ENCODE results near the gene BMP8B. TPM values are rescaled to one million over a fixed set of nuclear protein-coding genes. Genes with fewer than 3 reads are reported as not detected.

Gene BMP8B
- total RNA-seq, 1 donor = 0.31 TPM

GRCh38 chr1:39737546-39738169 lies 51.0 kb downstream of the BMP8B start:
- Histone ChIP-seq H3K4me3 (ENCODE audit: low read length) (no peak overlapping the region), H3K27me3 (ENCODE audit: insufficient read depth, low read length) (peaks cover 18% of the 10 kb centered on the region), H3K4me1 (ENCODE audit: insufficient read depth, low read length) (peaks cover 18% of the 10 kb centered on the region), H3K9me3 (ENCODE audit: low read depth, low read length) (no peaks in the 10 kb centered on the region)

GRCh38 chr1:39735731-39736130 lies 52.9 kb downstream of the BMP8B start:
- H3K4me3 ChIP-seq (ENCODE audit: low read length) = no peak overlapping the region
- no peaks in the 10 kb centered on the region for H3K9me3 ChIP-seq (ENCODE audit: low read depth, low read length)
- peaks cover 23% of the 10 kb centered on the region for H3K27me3 ChIP-seq (ENCODE audit: insufficient read depth, low read length)
- peaks cover 18% of the 10 kb centered on the region for H3K4me1 ChIP-seq (ENCODE audit: insufficient read depth, low read length)

- Histone ChIP-seq H3K9me3 (ENCODE audit: low read depth, low read length) (no peaks in the 10 kb centered on the region), H3K4me3 (ENCODE audit: low read length) (no peak overlapping the region), H3K27me3 (ENCODE audit: insufficient read depth, low read length) (peaks cover 44% of the 10 kb centered on the region), H3K4me1 (ENCODE audit: insufficient read depth, low read length) (peaks cover 2% of the 10 kb centered on the region)
Observed at GRCh38 chr1:39733161-39733560, 55.5 kb downstream of the BMP8B start.

GRCh38 chr1:39732730-39733129 lies 55.9 kb downstream of the BMP8B start:
- peaks cover 48% of the 10 kb centered on the region for H3K27me3 ChIP-seq (ENCODE audit: insufficient read depth, low read length)
- H3K4me1 ChIP-seq (ENCODE audit: insufficient read depth, low read length) = no peaks in the 10 kb centered on the region
- no peaks in the 10 kb centered on the region for H3K9me3 ChIP-seq (ENCODE audit: low read depth, low read length)
- H3K4me3 ChIP-seq (ENCODE audit: low read length) = no peak overlapping the region

- H3K27me3 ChIP-seq (ENCODE audit: insufficient read depth, low read length) = peaks cover 73% of the 10 kb centered on the region
- H3K4me3 ChIP-seq (ENCODE audit: low read length) = no peak overlapping the region
- H3K9me3 ChIP-seq (ENCODE audit: low read depth, low read length) = no peaks in the 10 kb centered on the region
- no peaks in the 10 kb centered on the region for H3K4me1 ChIP-seq (ENCODE audit: insufficient read depth, low read length)
Observed at GRCh38 chr1:39729842-39730241, 58.8 kb downstream of the BMP8B start.

GRCh38 chr1:39729030-39729429 lies 59.6 kb downstream of the BMP8B start:
- Histone ChIP-seq H3K9me3 (ENCODE audit: low read depth, low read length) (no peaks in the 10 kb centered on the region), H3K4me3 (ENCODE audit: low read length) (no peak overlapping the region), H3K27me3 (ENCODE audit: insufficient read depth, low read length) (peaks cover 75% of the 10 kb centered on the region)

GRCh38 chr1:39727932-39728317 lies 60.7 kb downstream of the BMP8B start:
- no peaks in the 10 kb centered on the region for H3K4me1 ChIP-seq (ENCODE audit: insufficient read depth, low read length)
- H3K9me3 ChIP-seq (ENCODE audit: low read depth, low read length) = no peaks in the 10 kb centered on the region
- peaks cover 71% of the 10 kb centered on the region for H3K27me3 ChIP-seq (ENCODE audit: insufficient read depth, low read length)
- H3K4me3 ChIP-seq (ENCODE audit: low read length) = no peak overlapping the region

More at GRCh38 chr1:39729030-39729429, 59.6 kb downstream of the BMP8B start:
- H3K4me1 ChIP-seq (ENCODE audit: insufficient read depth, low read length) = no peaks in the 10 kb centered on the region

- Histone ChIP-seq H3K9me3 (ENCODE audit: low read depth, low read length) (no peaks in the 10 kb centered on the region), H3K4me1 (ENCODE audit: insufficient read depth, low read length) (no peaks in the 10 kb centered on the region), H3K27me3 (ENCODE audit: insufficient read depth, low read length) (peaks cover 70% of the 10 kb centered on the region), H3K4me3 (ENCODE audit: low read length) (no peak overlapping the region)
Observed at GRCh38 chr1:39727221-39727931, 61.3 kb downstream of the BMP8B start.

- Histone ChIP-seq H3K4me1 (ENCODE audit: insufficient read depth, low read length) (no peaks in the 10 kb centered on the region), H3K4me3 (ENCODE audit: low read length) (no peak overlapping the region), H3K27me3 (ENCODE audit: insufficient read depth, low read length) (peaks cover 76% of the 10 kb centered on the region), H3K9me3 (ENCODE audit: low read depth, low read length) (no peaks in the 10 kb centered on the region)
Observed at GRCh38 chr1:39726600-39726999, 62.1 kb downstream of the BMP8B start.

GRCh38 chr1:39722495-39722894 lies 66.2 kb downstream of the BMP8B start:
- Histone ChIP-seq H3K27me3 (ENCODE audit: insufficient read depth, low read length) (peaks cover 58% of the 10 kb centered on the region), H3K4me3 (ENCODE audit: low read length) (no peak overlapping the region), H3K4me1 (ENCODE audit: insufficient read depth, low read length) (no peaks in the 10 kb centered on the region), H3K9me3 (ENCODE audit: low read depth, low read length) (no peaks in the 10 kb centered on the region)

GRCh38 chr1:39721664-39722063 lies 67.0 kb downstream of the BMP8B start:
- peaks cover 55% of the 10 kb centered on the region for H3K27me3 ChIP-seq (ENCODE audit: insufficient read depth, low read length)
- H3K9me3 ChIP-seq (ENCODE audit: low read depth, low read length) = no peaks in the 10 kb centered on the region
- no peaks in the 10 kb centered on the region for H3K4me1 ChIP-seq (ENCODE audit: insufficient read depth, low read length)
- no peak overlapping the region for H3K4me3 ChIP-seq (ENCODE audit: low read length)

GRCh38 chr1:39720094-39720999 lies 68.3 kb downstream of the BMP8B start:
- Histone ChIP-seq H3K4me1 (ENCODE audit: insufficient read depth, low read length) (no peaks in the 10 kb centered on the region), H3K9me3 (ENCODE audit: low read depth, low read length) (no peaks in the 10 kb centered on the region), H3K4me3 (ENCODE audit: low read length) (no peak overlapping the region), H3K27me3 (ENCODE audit: insufficient read depth, low read length) (peaks cover 43% of the 10 kb centered on the region)

GRCh38 chr1:39717809-39718208 lies 70.9 kb downstream of the BMP8B start:
- peaks cover 4% of the 10 kb centered on the region for H3K4me1 ChIP-seq (ENCODE audit: insufficient read depth, low read length)
- no peaks in the 10 kb centered on the region for H3K9me3 ChIP-seq (ENCODE audit: low read depth, low read length)
- H3K27me3 ChIP-seq (ENCODE audit: insufficient read depth, low read length) = peaks cover 28% of the 10 kb centered on the region
- H3K4me3 ChIP-seq (ENCODE audit: low read length) = no peak overlapping the region

- no peaks in the 10 kb centered on the region for H3K9me3 ChIP-seq (ENCODE audit: low read depth, low read length)
- peaks cover 12% of the 10 kb centered on the region for H3K27me3 ChIP-seq (ENCODE audit: insufficient read depth, low read length)
- peaks cover 4% of the 10 kb centered on the region for H3K4me1 ChIP-seq (ENCODE audit: insufficient read depth, low read length)
- no peak overlapping the region for H3K4me3 ChIP-seq (ENCODE audit: low read length)
Observed at GRCh38 chr1:39713557-39713956, 75.1 kb downstream of the BMP8B start.

GRCh38 chr1:39711966-39712340 lies 76.7 kb downstream of the BMP8B start:
- Histone ChIP-seq H3K4me1 (ENCODE audit: insufficient read depth, low read length) (peaks cover 4% of the 10 kb centered on the region), H3K27me3 (ENCODE audit: insufficient read depth, low read length) (peaks cover under 1% of the 10 kb centered on the region), H3K9me3 (ENCODE audit: low read depth, low read length) (no peaks in the 10 kb centered on the region), H3K4me3 (ENCODE audit: low read length) (no peak overlapping the region)
